ENCODE results near the gene SERTM2. TPM values are rescaled to one million over a fixed set of nuclear protein-coding genes. Genes with fewer than 3 reads are reported as not detected.

SERTM2 gene
- polyA plus RNA-seq, 1 donor, result 0.28 TPM

GRCh38 chrX:111560801-111561200, 49.4 kb downstream of the SERTM2 start:
- no peak for DNase-seq (ENCODE audit: low read depth)

DNA sequence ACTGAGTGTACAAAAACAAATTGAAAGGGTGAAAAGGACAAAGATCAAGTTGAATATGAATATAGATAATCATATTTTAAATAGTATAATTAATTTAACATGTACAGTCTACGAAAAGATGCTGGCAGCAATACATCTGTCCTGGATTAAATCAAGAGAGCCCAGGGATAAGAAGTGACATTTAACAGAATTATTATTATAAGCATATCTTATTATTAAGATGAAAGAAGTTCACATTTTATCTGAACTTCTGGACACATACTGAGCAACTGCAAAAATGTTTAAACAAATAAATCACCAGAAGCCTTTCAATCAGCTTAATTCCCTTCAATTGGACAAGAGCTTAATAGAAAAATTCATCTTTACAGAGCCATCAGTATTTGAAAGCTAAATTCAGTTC, 50.4 kb downstream of the SERTM2 start:
- DNase-seq (ENCODE audit: low read depth), result no peak

DNA sequence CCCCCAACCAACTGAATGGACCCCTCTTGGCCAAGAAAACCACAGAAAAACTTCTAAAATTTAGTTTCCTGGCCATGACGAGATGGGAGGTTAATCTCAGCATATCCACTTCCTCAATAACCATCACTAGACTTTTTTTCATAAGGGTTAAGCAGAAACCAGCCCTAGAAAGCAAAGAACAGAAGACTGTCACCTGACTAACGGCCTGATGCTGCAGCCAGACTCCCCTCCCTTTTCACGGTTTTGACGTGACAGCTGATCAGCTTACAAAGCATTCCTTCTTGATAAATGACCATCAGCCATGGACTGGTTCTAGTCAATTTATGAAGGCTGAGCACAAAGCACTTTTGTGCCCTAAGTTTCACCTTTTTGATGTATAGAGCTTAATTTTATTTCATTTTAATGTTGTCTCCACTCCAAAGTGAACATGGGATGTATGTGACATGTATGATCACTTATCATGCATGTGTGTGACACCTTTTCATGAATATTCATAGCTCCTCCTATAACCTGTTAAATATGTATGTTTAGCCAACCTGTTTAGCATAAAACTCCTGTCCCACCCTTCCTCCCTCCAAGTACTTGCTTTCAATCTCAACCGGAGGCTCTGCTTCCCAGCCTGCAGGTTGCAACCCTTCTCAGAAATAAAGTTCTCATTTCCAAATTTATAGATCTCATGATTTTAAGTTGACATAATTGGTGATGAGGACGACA, 56.3 kb downstream of the SERTM2 start:
- no peak for DNase-seq (ENCODE audit: low read depth)

GRCh38 chrX:111568354-111568753, 56.9 kb downstream of the SERTM2 start:
- DNase-seq (ENCODE audit: low read depth), result no peak

DNA sequence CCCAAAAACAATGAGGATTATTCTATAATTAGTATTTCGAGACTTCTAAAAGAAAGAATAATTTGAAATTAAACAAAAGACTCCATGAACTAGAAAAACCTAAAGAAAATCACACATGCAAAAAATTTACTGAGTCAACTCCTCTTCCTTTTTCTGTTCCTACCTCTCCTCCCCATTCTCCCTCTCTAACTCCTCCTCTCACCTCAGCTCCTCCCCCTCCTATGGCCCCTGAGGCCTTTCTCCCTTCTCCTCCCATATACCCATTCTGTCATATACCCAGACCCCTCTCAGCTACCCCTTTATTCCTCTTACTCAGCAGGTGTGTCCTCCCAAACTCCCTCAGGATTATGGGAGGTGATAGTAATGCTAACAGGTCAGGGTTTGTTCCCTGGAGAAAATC, 57.4 kb downstream of the SERTM2 start:
- no peak for DNase-seq (ENCODE audit: low read depth)

Other genes with a start within 250 kb of the SERTM2 start
- gene CAPN6, start 241.2 kb upstream of the SERTM2 start, polyA plus RNA-seq (ENCODE audit: insufficient read length), result 557 TPM
- 12.0 TPM for gene DCX, start 99.5 kb upstream of the SERTM2 start, polyA plus RNA-seq (ENCODE audit: insufficient read length)
- gene ALG13, start 169.5 kb downstream of the SERTM2 start, polyA plus RNA-seq (ENCODE audit: insufficient read length), result 29.3 TPM